ENCODE measurements around the gene PACSIN2. TPM values are rescaled to one million over a fixed set of nuclear protein-coding genes. Genes with fewer than 3 reads are reported as not detected.

The PACSIN2 gene
- total RNA-seq, 1 experiment from 2014 or later = 70.5 TPM

GRCh38 chr22:42868751-42869251 is 146.1 kb downstream of the PACSIN2 start:
- DNase-seq (ENCODE audit: low spot score) = no peak
- Mint-ChIP-seq H3K9me3 (no peaks in the 10 kb centered on the region), H3K4me3 (no peak overlapping the region), H3K27me3 (ENCODE audit: low read depth) (no peaks in the 10 kb centered on the region), H3K27ac (no peak overlapping the region), H3K4me1 (peaks cover 4% of the 10 kb centered on the region; the same call in 1 of the 2 replicates), H3K36me3 (peaks cover 10% of the 10 kb centered on the region)
- no peak for ATAC-seq
- ChIA-PET CTCF (interaction anchor here (0.6 to 3.6 kb wide), 21 partner anchors 11 to 360 kb away, joined by 3 to 56 read pairs (median 7); partner anchors contain the start of gene ARFGAP3), POLR2A (no interaction called here)
- TF ChIP-seq, protein P1, sequence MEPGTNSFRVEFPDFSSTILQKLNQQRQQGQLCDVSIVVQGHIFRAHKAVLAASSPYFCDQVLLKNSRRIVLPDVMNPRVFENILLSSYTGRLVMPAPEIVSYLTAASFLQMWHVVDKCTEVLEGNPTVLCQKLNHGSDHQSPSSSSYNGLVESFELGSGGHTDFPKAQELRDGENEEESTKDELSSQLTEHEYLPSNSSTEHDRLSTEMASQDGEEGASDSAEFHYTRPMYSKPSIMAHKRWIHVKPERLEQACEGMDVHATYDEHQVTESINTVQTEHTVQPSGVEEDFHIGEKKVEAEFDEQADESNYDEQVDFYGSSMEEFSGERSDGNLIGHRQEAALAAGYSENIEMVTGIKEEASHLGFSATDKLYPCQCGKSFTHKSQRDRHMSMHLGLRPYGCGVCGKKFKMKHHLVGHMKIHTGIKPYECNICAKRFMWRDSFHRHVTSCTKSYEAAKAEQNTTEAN (CRISPR knock-in tag; IDR thresholded peaks at IDR 0.05) = no peak
- no peak for TF ChIP-seq FOXJ3 (CRISPR knock-in tag; IDR thresholded peaks at IDR 0.05; ENCODE audit: borderline replicate concordance)
- TF ChIP-seq, protein P2, sequence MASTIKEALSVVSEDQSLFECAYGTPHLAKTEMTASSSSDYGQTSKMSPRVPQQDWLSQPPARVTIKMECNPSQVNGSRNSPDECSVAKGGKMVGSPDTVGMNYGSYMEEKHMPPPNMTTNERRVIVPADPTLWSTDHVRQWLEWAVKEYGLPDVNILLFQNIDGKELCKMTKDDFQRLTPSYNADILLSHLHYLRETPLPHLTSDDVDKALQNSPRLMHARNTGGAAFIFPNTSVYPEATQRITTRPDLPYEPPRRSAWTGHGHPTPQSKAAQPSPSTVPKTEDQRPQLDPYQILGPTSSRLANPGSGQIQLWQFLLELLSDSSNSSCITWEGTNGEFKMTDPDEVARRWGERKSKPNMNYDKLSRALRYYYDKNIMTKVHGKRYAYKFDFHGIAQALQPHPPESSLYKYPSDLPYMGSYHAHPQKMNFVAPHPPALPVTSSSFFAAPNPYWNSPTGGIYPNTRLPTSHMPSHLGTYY (CRISPR knock-in tag; IDR thresholded peaks at IDR 0.05) = no peak
- TF ChIP-seq CDX4 (CRISPR knock-in tag; IDR thresholded peaks at IDR 0.05; ENCODE audit: borderline replicate concordance) = no peak
- TF ChIP-seq, protein P3, sequence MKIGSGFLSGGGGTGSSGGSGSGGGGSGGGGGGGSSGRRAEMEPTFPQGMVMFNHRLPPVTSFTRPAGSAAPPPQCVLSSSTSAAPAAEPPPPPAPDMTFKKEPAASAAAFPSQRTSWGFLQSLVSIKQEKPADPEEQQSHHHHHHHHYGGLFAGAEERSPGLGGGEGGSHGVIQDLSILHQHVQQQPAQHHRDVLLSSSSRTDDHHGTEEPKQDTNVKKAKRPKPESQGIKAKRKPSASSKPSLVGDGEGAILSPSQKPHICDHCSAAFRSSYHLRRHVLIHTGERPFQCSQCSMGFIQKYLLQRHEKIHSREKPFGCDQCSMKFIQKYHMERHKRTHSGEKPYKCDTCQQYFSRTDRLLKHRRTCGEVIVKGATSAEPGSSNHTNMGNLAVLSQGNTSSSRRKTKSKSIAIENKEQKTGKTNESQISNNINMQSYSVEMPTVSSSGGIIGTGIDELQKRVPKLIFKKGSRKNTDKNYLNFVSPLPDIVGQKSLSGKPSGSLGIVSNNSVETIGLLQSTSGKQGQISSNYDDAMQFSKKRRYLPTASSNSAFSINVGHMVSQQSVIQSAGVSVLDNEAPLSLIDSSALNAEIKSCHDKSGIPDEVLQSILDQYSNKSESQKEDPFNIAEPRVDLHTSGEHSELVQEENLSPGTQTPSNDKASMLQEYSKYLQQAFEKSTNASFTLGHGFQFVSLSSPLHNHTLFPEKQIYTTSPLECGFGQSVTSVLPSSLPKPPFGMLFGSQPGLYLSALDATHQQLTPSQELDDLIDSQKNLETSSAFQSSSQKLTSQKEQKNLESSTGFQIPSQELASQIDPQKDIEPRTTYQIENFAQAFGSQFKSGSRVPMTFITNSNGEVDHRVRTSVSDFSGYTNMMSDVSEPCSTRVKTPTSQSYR (CRISPR knock-in tag; IDR thresholded peaks at IDR 0.05) = no peak
- TF ChIP-seq, protein P4, sequence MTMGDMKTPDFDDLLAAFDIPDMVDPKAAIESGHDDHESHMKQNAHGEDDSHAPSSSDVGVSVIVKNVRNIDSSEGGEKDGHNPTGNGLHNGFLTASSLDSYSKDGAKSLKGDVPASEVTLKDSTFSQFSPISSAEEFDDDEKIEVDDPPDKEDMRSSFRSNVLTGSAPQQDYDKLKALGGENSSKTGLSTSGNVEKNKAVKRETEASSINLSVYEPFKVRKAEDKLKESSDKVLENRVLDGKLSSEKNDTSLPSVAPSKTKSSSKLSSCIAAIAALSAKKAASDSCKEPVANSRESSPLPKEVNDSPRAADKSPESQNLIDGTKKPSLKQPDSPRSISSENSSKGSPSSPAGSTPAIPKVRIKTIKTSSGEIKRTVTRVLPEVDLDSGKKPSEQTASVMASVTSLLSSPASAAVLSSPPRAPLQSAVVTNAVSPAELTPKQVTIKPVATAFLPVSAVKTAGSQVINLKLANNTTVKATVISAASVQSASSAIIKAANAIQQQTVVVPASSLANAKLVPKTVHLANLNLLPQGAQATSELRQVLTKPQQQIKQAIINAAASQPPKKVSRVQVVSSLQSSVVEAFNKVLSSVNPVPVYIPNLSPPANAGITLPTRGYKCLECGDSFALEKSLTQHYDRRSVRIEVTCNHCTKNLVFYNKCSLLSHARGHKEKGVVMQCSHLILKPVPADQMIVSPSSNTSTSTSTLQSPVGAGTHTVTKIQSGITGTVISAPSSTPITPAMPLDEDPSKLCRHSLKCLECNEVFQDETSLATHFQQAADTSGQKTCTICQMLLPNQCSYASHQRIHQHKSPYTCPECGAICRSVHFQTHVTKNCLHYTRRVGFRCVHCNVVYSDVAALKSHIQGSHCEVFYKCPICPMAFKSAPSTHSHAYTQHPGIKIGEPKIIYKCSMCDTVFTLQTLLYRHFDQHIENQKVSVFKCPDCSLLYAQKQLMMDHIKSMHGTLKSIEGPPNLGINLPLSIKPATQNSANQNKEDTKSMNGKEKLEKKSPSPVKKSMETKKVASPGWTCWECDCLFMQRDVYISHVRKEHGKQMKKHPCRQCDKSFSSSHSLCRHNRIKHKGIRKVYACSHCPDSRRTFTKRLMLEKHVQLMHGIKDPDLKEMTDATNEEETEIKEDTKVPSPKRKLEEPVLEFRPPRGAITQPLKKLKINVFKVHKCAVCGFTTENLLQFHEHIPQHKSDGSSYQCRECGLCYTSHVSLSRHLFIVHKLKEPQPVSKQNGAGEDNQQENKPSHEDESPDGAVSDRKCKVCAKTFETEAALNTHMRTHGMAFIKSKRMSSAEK (CRISPR knock-in tag; IDR thresholded peaks at IDR 0.05; ENCODE audit: borderline replicate concordance) = no peak
- TF ChIP-seq SP1 (CRISPR knock-in tag; conservative IDR thresholded peaks at IDR 0.05) = no peak
- TF ChIP-seq ZNF512 (CRISPR knock-in tag; IDR thresholded peaks at IDR 0.05; ENCODE audit: borderline replicate concordance) = no peak
- TF ChIP-seq, protein P5, sequence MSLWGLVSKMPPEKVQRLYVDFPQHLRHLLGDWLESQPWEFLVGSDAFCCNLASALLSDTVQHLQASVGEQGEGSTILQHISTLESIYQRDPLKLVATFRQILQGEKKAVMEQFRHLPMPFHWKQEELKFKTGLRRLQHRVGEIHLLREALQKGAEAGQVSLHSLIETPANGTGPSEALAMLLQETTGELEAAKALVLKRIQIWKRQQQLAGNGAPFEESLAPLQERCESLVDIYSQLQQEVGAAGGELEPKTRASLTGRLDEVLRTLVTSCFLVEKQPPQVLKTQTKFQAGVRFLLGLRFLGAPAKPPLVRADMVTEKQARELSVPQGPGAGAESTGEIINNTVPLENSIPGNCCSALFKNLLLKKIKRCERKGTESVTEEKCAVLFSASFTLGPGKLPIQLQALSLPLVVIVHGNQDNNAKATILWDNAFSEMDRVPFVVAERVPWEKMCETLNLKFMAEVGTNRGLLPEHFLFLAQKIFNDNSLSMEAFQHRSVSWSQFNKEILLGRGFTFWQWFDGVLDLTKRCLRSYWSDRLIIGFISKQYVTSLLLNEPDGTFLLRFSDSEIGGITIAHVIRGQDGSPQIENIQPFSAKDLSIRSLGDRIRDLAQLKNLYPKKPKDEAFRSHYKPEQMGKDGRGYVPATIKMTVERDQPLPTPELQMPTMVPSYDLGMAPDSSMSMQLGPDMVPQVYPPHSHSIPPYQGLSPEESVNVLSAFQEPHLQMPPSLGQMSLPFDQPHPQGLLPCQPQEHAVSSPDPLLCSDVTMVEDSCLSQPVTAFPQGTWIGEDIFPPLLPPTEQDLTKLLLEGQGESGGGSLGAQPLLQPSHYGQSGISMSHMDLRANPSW (CRISPR knock-in tag; conservative IDR thresholded peaks at IDR 0.05; ENCODE audit: low read depth) = no peak
- no peak for TF ChIP-seq ZNF671 (CRISPR knock-in tag; IDR thresholded peaks at IDR 0.05)
- no peak for TF ChIP-seq CREB1 (CRISPR knock-in tag; IDR thresholded peaks at IDR 0.05)
